Left forelimb (tissue), 1 donor: Measurements from ENCODE around the gene FBXO8.
A peak's percentile ranks its signal among the peaks of the same experiment; 100 is the strongest.

Source experiments
- DNase-seq: peaks from one replicate; pipeline ENCODE4 v3.0.0-alpha.2; 2018; ENCODE audit warnings: low spot score

FBXO8 gene

DNA sequence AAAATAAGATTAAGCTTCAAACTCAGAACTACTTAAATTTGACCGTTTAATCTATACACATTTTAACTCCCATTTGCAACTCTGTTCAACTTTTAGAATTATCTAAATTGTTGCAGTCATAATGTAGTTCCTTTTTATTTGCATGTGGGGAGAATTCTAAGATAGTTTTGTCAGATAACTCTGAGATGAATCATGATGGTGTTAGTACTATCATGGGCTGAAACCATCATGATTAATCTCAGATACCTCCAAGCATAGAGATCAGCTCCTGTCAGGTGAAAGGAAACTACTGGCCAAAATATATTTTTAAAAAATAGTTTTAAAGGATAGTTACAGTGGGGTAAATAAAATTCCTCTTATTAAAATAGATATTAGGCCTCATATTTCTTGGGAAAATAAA lies 39.0 kb downstream of the FBXO8 start:
- DNase-seq, result no peak

- no peak for DNase-seq
These were observed 42.3 kb downstream of the FBXO8 start for GRCh38 chr4:174241162-174241561.

GRCh38 chr4:174236359-174236758 lies 47.1 kb downstream of the FBXO8 start:
- DNase-seq, result no peak

- DNase-seq, result no peak
These were observed 52.8 kb downstream of the FBXO8 start for GRCh38 chr4:174230680-174231079.

DNA sequence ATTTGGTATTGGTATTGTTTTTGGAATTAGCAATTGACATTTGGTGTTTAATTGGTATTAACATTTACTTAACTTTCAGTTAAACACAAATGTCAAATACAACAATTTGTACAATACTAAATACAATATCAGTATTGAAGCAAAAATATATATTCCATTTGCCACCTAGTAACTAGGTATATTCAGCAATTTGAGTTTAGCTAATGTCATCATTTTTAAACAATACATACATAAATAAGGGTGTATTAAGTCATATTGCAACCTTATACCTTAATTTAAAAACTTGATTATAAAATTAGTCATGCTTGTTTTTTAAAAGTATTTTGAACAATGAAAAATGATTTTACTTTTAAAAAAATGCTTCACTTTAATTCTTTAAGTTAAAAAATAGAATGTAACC lies 53.3 kb downstream of the FBXO8 start:
- DNase-seq, result no peak

DNA sequence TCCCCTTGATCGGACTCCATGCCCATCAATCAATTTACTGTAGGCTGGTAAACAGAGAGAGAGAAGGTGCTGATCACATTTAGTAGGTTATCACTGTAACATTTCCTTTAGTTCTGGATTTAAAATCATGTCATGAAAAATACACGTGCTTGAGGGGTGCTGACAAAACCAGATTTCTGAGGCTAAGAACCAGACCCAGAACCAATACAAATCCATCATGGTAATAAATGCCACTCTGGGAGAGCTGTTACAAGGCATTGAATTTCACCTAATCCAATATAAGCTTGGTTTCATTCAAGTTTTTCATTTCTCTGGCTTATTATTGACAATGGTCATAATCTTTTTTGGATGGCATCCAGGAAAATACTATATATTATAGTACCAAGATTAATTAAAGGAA lies 54.5 kb downstream of the FBXO8 start:
- DNase-seq, result no peak

- DNase-seq, result no peak
These were observed 58.0 kb downstream of the FBXO8 start for GRCh38 chr4:174225349-174226049.

DNA sequence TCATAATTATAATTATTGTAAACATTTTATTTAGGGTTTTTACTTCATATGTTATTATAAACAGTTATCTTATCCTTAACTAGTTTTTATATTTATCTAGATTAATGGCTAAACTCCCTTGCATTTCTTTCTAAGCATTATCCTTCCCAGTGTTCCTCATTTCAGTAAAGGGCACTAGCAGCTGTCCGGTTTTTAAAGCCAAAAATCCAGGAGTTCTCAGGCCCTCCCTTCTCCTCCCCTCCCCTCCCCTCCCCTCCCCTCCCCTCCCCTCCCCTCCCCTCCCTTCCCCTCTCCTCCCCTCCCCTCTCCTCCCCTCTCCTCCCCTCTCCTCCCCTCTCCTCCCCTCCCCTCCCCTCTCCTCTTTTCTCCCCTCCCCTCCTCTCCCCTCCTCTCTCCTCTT lies 58.9 kb downstream of the FBXO8 start:
- no peak for DNase-seq

DNA sequence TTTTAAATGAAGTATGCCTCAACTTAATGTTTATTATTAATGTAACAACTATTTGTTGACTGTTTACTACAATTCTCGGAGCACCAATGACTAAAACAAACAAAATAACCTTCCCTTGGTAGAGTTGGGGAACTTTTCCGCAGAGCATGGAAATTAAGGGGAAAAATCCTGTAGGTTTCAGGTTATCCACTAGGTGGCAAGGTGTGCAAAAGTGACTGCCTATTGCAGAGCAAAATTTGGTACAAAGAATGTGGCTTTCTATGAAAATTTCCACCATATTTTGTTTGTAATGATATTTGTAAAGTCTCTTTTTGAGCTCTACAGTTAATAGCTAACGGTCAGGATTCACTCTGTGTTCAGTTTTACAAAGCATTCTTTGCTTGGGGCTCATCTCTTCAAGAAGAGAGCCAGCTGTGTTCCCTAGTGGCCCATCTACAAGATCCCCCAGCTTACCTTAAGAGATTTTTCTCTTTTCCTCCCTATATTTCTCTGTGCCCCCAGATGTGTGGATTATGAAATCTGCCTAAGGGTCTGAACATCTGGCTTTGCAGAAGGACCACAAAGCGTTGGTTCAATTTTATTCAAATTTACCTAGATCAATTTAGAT lies 61.1 kb downstream of the FBXO8 start:
- no peak for DNase-seq

GRCh38 chr4:174218127-174218790 lies 65.2 kb downstream of the FBXO8 start:
- no peak for DNase-seq

DNA sequence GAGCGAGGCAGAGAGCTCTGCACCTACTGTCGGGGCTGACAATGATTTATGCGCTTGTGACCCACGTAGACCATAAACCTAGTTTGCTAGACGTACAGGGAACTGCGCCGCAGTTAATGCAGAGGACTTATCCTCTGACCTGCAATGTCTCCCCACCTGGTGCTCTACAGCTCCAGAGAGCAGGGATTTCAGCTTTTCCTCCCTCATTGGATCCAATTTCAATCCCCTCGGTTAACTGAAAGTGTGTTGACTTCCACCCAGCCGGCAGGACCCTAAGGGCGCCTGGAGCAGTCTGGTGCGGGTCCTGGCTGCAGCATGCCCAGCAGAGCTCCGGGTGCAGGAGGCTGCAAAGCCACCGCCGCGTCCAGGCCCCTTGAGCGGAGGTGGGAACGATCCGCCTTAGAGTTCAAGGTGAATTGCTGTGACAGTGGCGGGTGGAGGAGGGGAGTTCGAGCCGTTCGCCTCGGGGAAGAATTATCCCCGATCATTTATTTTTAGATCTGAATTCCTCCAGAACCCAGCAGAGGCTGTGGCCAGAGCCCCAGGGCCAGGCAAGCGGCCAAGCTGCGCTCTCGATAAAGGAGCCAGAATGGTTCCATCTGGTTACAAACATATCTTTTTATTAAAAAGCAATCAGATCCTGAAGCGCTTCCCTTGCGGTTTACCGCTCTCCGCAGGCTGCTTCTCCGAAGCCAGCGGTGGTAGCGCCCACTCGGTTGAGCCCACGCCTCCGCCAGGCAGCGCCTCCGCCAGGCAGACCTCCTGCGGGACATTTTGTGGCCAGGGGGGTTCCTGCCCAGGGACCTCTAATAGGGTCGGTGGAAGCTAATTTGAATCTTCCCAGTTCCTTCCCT lies 66.0 kb downstream of the FBXO8 start:
- peak; percentile 68 for DNase-seq

- DNase-seq, result no peak
These were observed 66.6 kb downstream of the FBXO8 start for GRCh38 chr4:174216799-174217272.

DNA sequence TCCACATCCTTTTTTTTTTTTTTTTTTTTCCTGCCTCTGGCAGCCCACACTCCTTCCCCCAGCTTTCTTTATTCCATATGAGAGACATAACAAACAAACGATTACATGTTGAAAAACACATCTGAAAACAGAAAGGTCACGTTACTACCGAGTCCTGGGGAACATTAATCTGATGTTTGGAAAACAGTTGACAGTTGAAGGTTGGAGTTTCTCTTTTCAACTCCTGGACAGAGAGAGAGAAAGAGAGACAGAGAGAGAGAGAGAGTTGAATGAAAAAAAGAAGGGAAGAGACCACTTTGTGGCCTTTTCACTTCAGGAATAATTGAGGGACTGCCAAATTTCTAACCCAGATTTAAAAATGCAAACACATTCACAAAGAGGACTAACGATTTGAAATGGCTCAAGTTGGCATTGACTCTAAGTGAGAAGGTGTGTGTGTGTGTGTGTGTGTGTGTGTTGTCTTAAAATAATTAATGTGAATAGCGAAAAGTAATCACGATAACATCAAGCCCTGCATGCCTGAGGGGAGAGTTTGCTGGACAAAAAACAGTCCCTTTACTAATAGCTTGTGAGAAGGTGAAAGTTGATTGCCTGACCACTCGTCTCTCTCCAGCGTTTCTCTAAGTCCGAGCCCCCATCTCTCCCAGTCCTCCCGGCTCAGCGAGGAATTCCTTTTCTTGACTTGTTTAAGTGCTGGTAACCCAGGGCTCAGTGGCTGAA lies 67.3 kb downstream of the FBXO8 start:
- no peak for DNase-seq

- no peak for DNase-seq
These were observed 68.4 kb downstream of the FBXO8 start for GRCh38 chr4:174215057-174215456.

DNA sequence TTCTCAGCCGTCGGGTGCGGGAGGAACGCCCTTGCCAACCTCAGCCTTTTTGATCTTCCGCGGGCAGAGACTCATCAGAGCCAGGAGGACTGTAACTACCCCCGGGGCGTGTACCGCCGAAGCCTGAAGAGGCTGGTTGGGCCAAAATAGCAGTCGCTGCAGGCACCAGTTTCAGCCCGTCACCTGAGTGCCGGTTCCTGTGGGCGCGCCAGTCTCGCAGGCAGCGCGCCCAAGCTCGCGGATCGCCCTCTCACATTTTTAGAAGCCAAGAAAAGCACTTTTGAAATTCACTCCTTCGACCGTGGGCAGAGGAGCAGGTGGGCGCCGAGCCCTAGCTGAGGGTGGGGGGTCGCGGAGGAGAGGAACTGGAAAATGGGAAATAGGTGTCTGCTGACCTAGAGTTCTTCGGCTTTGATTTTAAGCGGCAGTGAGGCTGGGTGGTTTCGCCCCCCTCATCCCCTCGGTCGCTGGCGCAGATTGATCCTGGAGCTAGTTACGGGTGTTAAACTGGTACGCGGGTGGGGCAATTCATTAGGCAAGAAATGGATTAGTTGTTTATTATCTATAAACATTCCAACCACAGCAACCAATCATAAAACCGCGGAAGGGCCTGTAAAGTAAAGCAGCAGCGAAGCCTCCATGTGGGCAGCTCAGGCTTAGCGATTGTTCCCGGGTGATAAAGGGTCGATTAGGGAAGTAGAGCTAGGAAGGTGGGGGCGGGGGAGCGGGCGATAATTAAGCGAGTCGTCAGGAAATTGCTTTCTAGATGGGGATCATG lies 69.2 kb downstream of the FBXO8 start:
- peak; percentile 72 for DNase-seq

GRCh38 chr4:174213731-174214100 lies 69.8 kb downstream of the FBXO8 start:
- DNase-seq, result no peak

DNA sequence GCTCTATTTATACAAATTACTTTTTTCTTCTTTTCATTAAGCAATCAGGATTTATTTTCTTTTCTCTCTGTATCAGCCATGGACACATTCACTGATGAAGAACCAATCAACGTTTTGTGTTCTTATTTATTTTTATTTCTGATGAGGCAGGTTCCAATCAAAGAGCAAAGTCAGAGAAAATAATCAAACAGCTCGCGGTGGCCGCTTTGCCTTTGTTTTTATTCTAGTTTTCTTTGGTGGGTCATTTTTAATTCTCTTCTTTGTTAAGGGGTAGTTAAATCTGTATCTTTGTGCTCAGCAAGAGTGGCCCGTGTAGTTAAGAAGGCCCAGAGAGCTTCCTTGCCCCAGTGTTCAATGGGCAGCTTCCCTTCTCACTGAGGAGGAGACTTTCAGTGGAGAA lies 71.4 kb downstream of the FBXO8 start:
- DNase-seq, result no peak

DNA sequence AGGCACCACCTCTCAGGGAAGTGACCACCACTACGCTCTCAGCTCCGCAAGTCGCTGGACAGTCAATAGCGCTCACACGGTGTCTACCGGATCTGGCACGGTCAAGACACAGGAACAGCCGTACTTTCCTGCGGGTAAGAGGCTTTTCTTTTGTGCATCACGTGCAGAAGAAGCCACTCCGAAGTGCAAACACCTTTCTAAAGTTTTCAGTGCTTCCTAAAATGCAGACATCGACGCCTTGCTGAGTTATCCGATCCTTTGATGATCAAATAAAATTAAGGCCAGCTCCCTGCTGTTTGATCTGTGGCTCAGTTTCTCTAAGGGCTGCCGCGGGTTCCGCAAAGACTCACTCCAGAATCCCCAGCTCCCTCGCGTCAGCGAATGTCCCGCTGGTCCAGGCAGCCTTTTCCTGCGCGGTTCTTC lies 71.8 kb downstream of the FBXO8 start:
- no peak for DNase-seq

GRCh38 chr4:174210952-174211490 lies 72.4 kb downstream of the FBXO8 start:
- no peak for DNase-seq

DNA sequence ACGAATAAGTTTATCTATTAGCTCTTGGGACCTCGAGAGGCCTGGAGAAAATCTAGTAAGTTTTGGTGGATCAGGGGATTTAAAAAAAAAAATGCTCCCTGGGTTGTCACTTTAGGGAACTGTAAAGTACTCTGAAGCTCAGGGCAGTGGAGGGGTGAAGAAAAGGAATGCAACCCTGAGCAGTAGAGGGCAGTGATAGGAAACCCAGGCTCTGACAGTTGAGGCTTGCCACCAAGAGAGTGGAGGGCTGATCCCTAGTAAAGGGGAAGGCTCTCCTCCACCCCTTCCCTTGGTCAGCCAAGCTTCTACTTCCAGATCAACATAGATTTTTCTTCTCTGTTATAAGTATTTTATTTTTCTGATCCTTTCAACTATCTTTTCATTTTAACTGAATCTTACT lies 73.1 kb downstream of the FBXO8 start:
- DNase-seq, result no peak

DNA sequence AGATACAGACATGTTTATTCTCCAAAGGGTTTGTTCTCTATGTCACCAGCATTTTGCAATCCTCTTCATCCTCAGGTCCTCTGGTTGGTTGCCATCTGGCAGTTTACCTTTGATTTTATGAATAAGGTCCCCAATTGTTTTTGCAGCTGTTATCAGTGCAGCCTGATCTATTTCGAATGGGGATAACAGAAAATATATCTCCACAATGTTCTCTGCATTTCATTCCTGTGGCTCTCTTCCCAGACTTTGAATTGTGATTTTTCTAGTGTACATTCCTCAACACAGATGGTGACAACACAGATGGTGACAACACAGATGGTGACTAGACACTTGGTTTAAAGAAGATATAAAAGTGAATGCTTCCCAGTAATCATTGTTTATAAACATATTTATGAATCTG lies 74.1 kb downstream of the FBXO8 start:
- DNase-seq, result no peak
